H7 (cell line): ENCODE measurements around the gene ALDH18A1. TPM values are rescaled to one million over a fixed set of nuclear protein-coding genes. Genes with fewer than 3 reads are reported as not detected.

Experiments used
- DNase-seq: peaks from one replicate; pipeline ENCODE4 v3.0.0; 2012
- H3K27me3 ChIP-seq: 2 replicates; pipeline ENCODE4 v1.6.0; 2011; ENCODE audit warnings: mild to moderate bottlenecking, low read length; ENCODE audit not compliant: control insufficient read depth, insufficient read depth
- H3K36me3 ChIP-seq: replicated peaks from 2 replicates; pipeline ENCODE4 v1.5.1; 2011; ENCODE audit warnings: low read length; ENCODE audit not compliant: control insufficient read depth, insufficient read depth
- H3K4me3 ChIP-seq: 2 replicates; pipeline ENCODE4 v1.5.1; 2011; ENCODE audit warnings: low read depth, mild to moderate bottlenecking, control low read depth, low read length, moderate library complexity; ENCODE audit not compliant: insufficient read depth
- total RNA-seq: library from RNA; depleted of rRNA; stranded (reverse); fragments of >200 nt; shearing (Covaris generic); gene quantifications from 2 replicates; pipeline ENCODE4 v1.2.3, GENCODE V29; 2014

The ALDH18A1 gene
- total RNA-seq, 1 experiment from 2014 or later: 104 TPM

DNA sequence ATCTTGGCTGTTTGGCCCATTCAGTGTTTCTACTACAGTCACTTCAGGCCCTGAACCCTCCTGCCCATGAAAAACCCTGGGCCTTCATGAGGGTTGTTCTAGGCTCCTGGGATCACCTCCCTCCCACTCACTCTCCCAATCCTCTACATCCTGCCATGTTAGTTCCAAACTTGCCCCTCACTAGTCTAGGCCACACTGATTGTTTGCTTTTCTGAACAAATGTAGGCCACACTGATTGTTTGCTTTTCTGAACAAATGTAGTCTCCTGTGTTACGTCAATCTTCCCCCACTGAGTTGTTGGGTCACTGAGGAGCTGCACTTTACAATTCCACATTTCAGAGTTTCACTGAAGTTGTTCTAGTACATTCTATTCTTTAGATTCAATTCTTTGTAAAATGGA, 5.3 kb upstream of the ALDH18A1 start:
- no peak for DNase-seq
- Histone ChIP-seq H3K36me3 (peaks cover 2% of the 10 kb centered on the region), H3K27me3 (no peaks in the 10 kb centered on the region), H3K4me3 (no peak overlapping the region)

DNA sequence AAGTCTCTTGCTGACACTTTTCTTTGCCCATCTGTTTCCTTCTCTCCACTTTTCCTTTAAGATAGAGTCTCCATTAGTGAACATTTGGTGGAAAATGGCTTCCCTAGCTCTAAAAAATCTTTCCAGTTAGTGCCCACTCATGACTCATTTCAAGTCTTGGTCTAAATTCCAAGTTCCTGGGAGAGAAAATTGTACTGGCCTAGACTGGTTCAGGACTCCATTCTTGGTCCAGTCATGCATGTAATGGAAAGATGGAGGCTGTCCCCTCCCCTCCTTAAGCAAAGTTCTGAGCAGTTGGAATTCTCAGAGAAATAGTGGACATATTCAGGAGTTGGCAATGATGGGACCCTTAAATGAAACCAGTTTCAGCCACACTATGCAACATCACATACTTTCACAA, 3.8 kb upstream of the ALDH18A1 start:
- H3K4me3 ChIP-seq: no peak overlapping the region
- H3K27me3 ChIP-seq: no peaks in the 10 kb centered on the region
- DNase-seq: no peak
- peaks cover 2% of the 10 kb centered on the region for H3K36me3 ChIP-seq

DNA sequence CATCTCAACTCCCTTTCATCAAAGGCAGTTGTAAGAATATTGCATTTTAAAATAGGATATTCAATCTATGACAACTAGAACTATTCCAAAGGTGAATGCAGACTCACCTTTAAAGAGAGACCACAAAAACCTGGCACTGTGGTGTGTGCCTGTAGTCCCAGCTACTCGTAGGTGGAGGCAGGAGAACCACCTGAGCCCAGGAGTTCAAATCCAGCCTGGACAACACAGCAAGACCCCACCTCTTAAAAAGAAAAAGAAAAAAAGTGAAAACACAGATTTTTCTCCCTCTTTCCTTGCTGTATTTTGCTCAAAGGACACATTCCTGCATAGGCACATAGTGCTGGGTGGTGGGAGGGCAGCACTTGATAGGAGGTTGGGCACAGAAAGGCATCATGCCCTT, 739 bp upstream of the ALDH18A1 start:
- H3K27me3 ChIP-seq: no peaks in the 10 kb centered on the region
- no peaks in the 10 kb centered on the region; the same call in 1 of the 2 replicates for H3K36me3 ChIP-seq
- DNase-seq: no peak
- peak overlapping the region; percentile 84 for H3K4me3 ChIP-seq

DNA sequence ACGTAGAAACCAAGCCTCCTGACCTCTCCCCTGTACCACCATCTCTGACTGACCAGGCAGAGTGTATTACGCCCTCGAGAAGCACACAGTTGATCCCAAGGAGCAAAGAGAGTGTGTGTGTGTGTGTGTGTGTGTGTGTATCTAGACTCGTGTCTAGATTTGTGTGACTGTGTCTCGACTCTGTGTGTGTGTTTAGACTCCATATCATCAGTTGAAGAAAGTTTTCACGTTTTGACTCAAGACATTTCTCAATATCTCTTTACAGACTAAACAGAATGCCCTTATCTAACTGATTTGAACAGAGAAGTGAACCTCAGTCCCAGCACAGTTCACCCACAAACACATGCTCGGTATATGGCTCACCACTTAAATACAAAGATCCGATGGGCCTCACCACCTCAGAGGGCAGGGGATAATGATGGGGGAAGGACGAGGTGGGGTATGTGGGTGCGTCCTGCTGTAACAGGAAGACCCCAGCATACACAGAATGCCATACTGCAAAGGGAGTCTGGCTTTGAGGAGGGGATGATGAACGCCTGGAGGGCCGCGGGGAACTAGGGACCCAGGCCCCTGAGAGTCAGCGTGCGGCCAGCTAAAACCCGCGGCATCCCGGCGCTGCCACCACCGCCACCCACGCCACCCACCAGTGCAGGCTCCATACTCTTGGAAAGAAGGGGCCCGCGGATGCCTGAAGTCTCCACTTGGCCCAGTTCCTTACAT, 780 bp downstream of the ALDH18A1 start:
- Histone ChIP-seq H3K27me3 (no peaks in the 10 kb centered on the region), H3K4me3 (peak overlapping the region; percentile 84), H3K36me3 (peaks cover 5% of the 10 kb centered on the region)
- peak; percentile 26 for DNase-seq

DNA sequence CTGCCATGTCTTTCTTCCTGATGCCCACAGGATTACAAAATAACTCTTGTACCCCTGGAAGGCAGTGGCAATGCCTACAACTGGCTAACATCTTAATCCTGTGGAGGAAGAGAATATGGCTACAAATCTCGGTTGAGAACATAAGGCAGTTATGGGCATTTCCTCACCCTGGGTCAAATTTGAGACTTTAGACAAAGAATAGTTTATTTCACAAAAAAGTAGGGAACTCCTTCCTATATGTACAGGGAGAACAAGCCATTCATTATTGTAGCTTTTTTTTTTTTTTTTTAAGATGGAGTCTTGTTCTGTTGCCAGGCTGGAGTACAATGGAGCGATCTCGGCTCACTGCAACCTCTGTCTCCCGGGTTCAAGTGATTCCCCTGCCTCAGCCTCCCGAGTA, 2.6 kb downstream of the ALDH18A1 start:
- DNase-seq: no peak
- Histone ChIP-seq H3K27me3 (no peaks in the 10 kb centered on the region), H3K36me3 (peaks cover 5% of the 10 kb centered on the region), H3K4me3 (no peak overlapping the region)

DNA sequence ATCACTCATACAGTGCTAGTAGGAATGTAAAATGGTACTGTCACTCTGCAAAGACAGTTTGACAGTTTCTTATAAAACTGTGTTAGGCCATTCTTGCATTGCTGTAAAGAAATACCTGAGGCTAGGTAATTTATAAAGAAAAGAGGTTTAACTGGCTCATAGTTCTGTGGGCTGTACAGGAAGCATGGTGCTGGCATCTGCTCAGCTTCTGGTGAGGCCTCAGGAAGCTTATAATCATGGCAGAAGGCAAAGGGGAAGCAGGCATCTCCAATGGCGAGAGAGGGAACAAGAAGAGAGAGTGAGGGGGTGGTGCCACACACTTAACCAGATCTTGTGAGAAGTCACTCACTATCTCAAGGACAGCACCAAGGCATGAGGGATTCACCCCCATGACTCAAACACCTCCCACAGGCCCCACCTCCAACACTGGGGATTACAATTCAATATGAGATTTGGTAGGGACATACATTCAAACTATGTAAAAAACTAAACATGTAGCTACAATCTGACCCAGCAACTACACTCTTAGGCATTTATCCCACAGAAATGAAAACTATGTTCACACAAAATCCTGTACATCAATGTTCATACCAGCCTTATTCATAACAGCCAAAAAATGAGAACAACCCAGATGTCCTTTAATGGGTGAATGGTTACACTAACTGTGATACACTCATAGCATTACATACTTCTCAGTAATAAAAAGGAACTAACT, 5.0 kb downstream of the ALDH18A1 start:
- no peak overlapping the region for H3K4me3 ChIP-seq
- H3K27me3 ChIP-seq: no peaks in the 10 kb centered on the region
- DNase-seq: no peak
- peaks cover 9% of the 10 kb centered on the region for H3K36me3 ChIP-seq

DNA sequence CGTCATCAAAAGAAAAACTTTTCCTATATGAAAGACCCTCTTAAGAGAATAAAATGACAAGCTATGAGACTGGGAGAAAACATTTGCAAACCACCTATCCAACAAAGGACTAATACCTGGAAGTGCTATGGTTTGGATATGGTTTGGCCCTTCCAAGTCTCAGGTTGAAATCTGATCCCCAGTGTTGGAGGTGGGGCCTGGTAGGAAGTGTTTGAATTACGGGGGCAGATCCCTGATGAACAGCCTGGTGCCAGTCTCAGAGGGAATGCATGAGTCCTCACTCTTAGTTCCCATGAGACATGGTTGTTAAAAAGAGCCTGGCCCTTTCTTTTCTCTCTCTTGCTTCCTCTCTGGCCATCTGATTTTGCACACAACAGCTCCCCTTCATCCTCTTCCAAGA, 6.3 kb downstream of the ALDH18A1 start:
- no peak overlapping the region for H3K4me3 ChIP-seq
- peak; percentile 32 for DNase-seq
- no peaks in the 10 kb centered on the region for H3K27me3 ChIP-seq
- peaks cover 12% of the 10 kb centered on the region for H3K36me3 ChIP-seq

DNA sequence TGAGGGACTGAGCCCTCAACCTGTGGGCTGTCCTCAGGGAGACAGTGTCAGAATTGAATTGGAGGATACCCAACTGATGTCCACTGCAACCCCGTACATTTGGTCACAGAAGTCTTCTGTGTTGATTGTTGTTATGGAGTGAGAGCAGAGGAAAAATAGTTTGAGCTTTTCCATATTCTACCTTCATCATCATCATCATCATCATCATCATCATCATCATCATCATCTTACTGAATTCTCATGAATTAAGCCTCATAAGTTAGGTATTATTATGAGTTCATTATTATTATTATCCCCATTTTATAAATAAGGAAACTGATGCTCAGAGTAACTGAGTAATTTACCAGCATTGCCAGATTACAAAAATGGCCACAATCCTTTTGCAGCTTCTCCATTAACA, 8.4 kb downstream of the ALDH18A1 start:
- DNase-seq: no peak
- H3K4me3 ChIP-seq: no peak overlapping the region
- peaks cover 12% of the 10 kb centered on the region for H3K36me3 ChIP-seq
- H3K27me3 ChIP-seq: no peaks in the 10 kb centered on the region

DNA sequence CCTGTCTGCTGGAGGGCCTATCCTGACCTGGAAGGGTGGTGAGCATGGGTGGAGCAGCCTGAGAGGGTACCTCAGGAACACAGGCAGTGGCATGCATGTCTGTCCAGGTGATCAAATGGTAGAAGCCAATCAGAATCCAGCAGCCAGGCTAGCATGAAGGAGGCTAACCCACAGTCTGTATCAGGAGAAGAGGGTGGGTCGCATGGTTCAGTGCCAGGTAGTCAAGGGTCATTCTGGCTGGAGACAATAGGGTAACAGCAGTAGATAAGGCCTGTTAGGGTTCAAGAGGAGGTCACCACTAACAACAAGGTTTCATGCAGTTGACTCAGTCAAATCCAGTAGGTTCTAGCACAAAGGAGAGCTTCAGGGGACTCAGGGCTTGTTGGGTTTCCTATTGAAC, 10.4 kb downstream of the ALDH18A1 start:
- DNase-seq: no peak
- H3K4me3 ChIP-seq: no peak overlapping the region
- H3K36me3 ChIP-seq: peaks cover 16% of the 10 kb centered on the region
- no peaks in the 10 kb centered on the region for H3K27me3 ChIP-seq

DNA sequence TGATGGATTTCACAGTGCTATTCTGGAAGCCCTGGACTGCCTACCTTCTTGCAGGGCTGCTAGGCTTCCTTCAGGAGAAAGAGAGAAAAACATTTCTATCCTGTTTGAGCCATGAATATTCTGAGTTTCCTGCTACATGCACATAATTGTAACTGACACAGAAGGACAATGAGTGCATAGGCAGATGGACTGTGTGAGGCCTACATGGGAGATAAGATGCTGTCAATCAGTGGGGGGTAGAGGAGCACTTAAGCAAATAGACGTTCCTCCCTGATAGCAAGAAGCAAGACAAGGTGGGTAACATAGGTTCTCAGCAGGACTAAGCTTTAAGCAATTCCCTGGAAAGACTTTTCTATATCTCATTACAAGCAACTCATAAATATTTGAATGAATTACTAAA, 11.6 kb downstream of the ALDH18A1 start:
- DNase-seq: no peak
- peaks cover 20% of the 10 kb centered on the region for H3K36me3 ChIP-seq
- no peak overlapping the region for H3K4me3 ChIP-seq
- no peaks in the 10 kb centered on the region for H3K27me3 ChIP-seq

DNA sequence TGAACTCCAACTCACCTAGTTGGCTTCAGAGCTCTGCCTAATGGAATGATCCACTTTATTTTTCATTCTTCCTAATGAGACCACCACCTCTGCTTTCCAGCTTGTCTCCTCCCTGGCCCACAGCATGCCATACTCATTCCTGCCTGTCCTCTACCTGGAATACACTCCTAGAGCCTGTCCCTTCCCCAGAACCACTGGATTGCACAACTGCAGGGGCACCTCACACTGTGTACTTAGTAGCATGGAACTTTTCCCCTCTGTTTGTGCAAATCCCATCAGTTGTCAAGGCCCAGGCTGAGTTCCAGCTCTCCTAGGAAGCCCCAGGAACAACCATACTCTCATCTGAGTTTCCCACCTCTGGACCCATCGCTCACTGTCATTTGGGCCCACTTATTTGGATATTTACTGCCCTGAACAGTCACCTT, 15.6 kb downstream of the ALDH18A1 start:
- no peak for DNase-seq
- Histone ChIP-seq H3K4me3 (no peak overlapping the region), H3K36me3 (peaks cover 20% of the 10 kb centered on the region), H3K27me3 (no peaks in the 10 kb centered on the region)

DNA sequence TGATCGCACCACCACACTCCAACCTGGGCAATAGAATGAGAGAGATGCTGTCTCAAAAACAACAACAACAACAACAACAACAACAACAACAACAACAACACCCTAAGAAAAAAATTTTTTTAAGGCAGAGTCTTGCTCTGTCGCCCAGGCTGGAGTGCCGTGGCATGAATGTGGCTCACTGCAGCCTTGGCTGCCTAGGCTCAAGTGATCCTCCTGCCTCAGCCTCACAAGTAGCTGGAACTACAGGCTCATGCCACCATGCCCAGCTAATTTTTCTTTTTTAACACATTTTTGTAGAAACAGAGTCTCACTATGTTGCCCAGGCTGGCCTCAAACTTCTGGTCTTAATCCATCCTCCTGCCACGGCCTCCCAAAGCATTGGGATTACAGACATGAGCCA, 18.6 kb downstream of the ALDH18A1 start:
- Histone ChIP-seq H3K4me3 (no peak overlapping the region), H3K36me3 (peaks cover 33% of the 10 kb centered on the region)

DNA sequence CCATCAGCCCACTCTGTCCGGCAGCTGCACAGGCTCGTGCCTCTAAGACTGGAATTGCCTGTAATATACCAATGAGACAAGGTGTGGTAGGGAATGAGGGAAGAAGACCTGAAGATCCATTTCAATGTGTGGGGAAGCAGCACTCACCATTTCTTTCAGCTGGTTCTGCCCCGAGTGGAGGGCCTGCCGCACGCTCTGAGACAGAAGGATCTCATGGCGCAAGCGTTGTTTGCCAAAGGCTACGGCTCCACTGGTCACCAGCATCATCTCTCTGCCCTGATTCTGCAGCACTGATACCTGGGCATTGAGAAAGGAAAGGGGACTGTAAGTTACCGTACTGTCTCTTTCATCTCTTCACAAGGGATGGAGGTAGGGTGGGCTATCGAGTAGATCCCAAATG, 19.4 kb downstream of the ALDH18A1 start:
- no peak for DNase-seq
- Histone ChIP-seq H3K27me3 (no peaks in the 10 kb centered on the region), H3K4me3 (no peak overlapping the region), H3K36me3 (peaks cover 27% of the 10 kb centered on the region)

More for the DNA sequence above, 18.6 kb downstream of the ALDH18A1 start:
- DNase-seq: no peak
- H3K27me3 ChIP-seq: no peaks in the 10 kb centered on the region

DNA sequence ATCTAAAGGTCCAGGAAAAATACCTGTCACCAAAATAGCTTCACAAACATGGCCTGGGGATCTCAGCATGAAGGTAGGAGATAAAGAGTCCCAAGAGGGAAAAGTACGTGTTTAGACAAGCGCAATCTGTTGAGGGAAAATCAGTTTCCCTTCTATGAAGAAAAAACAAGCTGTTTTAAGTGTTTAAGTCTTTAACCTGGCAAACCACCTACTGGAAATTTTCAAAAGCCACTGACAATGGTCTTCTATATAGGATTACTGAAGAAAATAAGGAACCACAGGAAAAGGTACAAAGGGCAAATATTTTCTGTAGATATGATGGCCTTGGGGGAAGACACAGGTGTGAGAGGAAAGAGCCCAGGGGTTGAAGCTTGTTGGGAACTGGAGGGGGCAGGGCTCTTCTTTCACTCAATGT, 21.2 kb downstream of the ALDH18A1 start:
- no peaks in the 10 kb centered on the region for H3K27me3 ChIP-seq
- peaks cover 28% of the 10 kb centered on the region for H3K36me3 ChIP-seq
- no peak for DNase-seq
- H3K4me3 ChIP-seq: no peak overlapping the region

DNA sequence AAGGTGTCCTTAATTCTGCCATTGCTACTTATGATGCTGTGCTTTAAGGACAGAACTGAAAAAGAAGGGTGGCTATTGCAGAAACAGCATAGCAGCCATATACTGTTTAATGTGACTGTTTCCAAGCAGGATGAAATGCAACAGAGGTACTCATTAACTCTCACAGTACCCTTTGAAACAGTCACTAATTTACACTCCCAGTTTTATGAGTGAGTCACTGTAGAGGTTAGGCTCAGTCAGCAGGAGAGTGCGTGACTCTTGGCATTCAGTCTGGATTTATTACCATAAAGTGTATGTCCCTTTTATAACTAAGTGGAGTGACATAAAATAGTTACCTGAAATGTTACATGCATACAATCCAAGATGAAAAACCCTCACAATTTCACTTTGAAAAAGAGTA, 27.7 kb downstream of the ALDH18A1 start:
- Histone ChIP-seq H3K36me3 (peaks cover 32% of the 10 kb centered on the region), H3K4me3 (no peak overlapping the region), H3K27me3 (no peaks in the 10 kb centered on the region)
- no peak for DNase-seq
